AG10803 (cell line): ENCODE data around the gene PPARD.

Experiments
- DNase-seq: peaks from one replicate; pipeline ENCODE4 v3.0.0; 2010; ENCODE audit warnings: low read depth
- H3K4me3 ChIP-seq: 2 replicates; pipeline ENCODE4 v1.5.1; 2011; ENCODE audit warnings: mild to moderate bottlenecking, low read length, control low read depth
- TF ChIP-seq, protein P1 (sequence below): conservative IDR thresholded peaks from 2 replicates; pipeline ENCODE4 v1.5.1; 2011; ENCODE audit warnings: mild to moderate bottlenecking, low read length, control low read depth, inconsistent platforms

Gene PPARD

GRCh38 chr6:35449287-35449881, 107.0 kb downstream of the PPARD start:
- H3K4me3 ChIP-seq, result no peak overlapping the region
- DNase-seq, result peak; percentile 71
- TF ChIP-seq, protein P1, sequence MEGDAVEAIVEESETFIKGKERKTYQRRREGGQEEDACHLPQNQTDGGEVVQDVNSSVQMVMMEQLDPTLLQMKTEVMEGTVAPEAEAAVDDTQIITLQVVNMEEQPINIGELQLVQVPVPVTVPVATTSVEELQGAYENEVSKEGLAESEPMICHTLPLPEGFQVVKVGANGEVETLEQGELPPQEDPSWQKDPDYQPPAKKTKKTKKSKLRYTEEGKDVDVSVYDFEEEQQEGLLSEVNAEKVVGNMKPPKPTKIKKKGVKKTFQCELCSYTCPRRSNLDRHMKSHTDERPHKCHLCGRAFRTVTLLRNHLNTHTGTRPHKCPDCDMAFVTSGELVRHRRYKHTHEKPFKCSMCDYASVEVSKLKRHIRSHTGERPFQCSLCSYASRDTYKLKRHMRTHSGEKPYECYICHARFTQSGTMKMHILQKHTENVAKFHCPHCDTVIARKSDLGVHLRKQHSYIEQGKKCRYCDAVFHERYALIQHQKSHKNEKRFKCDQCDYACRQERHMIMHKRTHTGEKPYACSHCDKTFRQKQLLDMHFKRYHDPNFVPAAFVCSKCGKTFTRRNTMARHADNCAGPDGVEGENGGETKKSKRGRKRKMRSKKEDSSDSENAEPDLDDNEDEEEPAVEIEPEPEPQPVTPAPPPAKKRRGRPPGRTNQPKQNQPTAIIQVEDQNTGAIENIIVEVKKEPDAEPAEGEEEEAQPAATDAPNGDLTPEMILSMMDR, result peak; percentile 77

DNA sequence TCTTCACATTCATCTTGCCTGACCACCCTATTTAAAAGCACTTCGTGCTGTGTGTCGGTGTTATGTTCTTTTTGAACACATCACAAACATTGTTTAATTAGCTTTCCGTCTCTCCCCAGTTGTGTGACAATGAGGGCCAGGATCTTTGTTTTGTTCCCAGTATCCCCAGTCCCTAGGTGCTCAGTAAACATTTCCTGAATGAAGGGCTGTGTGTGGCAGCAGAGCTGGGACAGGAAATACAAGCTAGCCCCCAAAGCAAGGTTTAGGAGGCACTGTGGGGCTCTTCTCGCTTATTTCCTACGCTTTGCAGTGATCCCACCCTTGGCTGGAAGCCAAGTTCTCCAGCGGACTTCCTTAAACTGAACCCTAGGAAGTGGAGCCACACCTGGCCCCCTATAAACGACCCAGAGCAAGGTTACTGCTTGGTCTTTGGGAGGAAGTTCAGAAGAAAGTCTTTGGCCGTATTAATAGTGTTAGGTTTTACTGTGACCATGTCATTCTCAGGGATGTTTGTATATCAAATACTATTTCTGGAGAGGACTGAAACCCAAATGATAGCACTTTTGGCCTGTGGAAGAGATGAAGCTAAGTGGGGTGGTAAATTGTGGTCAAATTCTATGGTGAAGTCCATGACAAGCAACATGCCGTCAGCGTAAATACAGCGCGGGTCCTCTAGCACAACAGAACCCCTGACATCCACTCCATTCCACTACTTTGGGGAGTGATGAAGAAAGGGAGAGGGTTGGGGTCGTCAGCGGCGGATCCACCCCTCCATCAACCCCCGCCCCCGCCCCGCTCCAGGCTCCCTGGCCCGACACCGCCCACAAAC, 109.2 kb downstream of the PPARD start:
- TF ChIP-seq, protein P1, result no peak
- peak overlapping the region; percentile 59 for H3K4me3 ChIP-seq
- DNase-seq, result no peak

DNA sequence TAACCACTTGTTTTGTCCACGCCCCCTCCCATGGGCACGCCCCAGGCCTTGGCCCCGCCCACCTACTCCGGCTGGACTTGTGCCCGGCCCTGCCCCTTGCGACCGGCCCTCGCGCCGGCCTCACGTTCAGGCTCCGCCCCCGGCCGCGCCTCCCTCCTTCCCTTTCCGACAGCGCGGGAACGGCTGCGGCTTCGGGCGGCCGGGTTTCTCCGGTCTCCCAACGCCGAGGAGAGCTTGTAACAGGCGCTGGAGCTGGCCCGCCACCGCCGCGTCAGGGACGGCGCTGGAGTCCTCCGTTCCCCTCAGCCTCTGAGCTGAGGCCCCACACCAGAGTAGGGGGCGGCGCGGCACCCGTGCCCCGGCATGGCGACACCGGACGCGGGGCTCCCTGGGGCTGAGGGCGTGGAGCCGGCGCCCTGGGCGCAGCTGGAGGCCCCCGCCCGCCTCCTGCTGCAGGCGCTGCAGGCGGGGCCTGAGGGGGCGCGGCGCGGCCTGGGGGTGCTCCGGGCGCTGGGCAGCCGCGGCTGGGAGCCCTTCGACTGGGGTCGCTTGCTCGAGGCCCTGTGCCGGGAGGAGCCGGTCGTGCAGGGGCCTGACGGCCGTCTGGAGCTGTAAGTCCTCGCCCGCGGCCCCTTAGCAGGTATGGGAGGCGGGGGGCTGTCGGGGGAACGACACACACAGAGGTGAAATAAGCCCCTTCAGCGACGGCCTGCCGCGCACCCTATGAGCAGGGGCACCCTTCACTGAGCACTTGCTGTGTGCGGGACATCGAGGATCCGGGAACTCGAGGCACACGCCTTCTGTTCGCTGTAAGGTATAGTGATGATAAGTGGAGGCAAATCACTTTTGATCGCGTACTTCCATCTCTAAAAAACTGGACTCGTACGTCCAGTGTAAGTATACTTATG, 110.1 kb downstream of the PPARD start, which contains the start of gene FANCE:
TSS of gene FANCE (plus strand) at position 156 of the 908 bp plus-strand sequence. CDS start at position 364, 208 bp downstream.
- peak within 1 kb of the TSS; percentile 70 for H3K4me3 ChIP-seq
- TF ChIP-seq, protein P1, result no peak
- peak; percentile 85 for DNase-seq

- H3K4me3 ChIP-seq, result peak overlapping the region; percentile 70
- TF ChIP-seq, protein P1, result no peak
- no peak for DNase-seq
These were observed 110.9 kb downstream of the PPARD start for GRCh38 chr6:35453236-35453635.

GRCh38 chr6:35454391-35455110, 112.2 kb downstream of the PPARD start:
- peak; percentile 31 for DNase-seq
- H3K4me3 ChIP-seq, result no peak overlapping the region
- TF ChIP-seq, protein P1, result no peak

DNA sequence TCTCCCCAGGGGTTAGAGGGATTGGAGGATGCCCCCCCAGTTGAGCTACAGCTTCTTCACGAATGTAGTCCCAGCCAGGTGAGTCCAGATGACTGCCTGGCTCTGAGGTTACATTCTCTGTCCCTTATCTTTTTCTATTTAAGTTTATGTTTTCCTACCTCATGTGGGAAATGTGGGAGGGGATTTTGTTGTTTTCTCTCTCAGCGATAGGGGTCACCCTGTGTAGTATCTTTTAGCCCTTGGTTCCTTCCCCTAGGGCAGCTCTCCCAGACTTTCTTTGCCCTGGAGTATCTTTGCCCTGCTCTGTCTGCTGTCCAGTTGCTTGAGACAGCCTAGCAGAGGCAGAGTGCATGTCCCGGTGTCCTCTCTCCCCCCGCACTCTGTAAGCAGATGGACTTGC, 115.5 kb downstream of the PPARD start:
- TF ChIP-seq, protein P1, result no peak
- H3K4me3 ChIP-seq, result no peak overlapping the region
- DNase-seq, result no peak
